Mesenchymal stem cell (in vitro differentiated cells and primary cell): ENCODE results near the gene TNS1.

Experiments used
- DNase-seq: peaks from one replicate; pipeline ENCODE4 v3.0.0-alpha.2; 2013
- H2AFZ ChIP-seq: one replicate; pipeline ENCODE4 v1.6.1; 2013; ENCODE audit warnings: low read depth, mild to moderate bottlenecking, control low read depth, inconsistent platforms, low read length, moderate library complexity
- H2AK5ac ChIP-seq: 2 replicates; pipeline ENCODE4 v1.6.1; 2013; ENCODE audit warnings: low read length, moderate library complexity, mild to moderate bottlenecking, inconsistent platforms; ENCODE audit not compliant: severe bottlenecking
- H2BK120ac ChIP-seq: one replicate; pipeline ENCODE4 v1.6.1; 2013; ENCODE audit warnings: low read depth, mild to moderate bottlenecking, inconsistent platforms, low read length, moderate library complexity
- H2BK12ac ChIP-seq, 2 experiments: one replicate each; pipeline ENCODE4 v1.6.1; 2013; ENCODE audit warnings: inconsistent platforms in 2 of 2, low read length in 2 of 2, mild to moderate bottlenecking in 2 of 2, moderate library complexity in 2 of 2, control low read depth in 1 of 2
- H2BK15ac ChIP-seq: one replicate; pipeline ENCODE4 v1.6.1; 2013; ENCODE audit warnings: mild to moderate bottlenecking, low read depth, inconsistent platforms; ENCODE audit not compliant: poor library complexity, severe bottlenecking
- H2BK5ac ChIP-seq: 2 replicates; pipeline ENCODE4 v1.6.1; 2013; ENCODE audit warnings: low read depth, mild to moderate bottlenecking, low read length, control low read depth, inconsistent platforms; ENCODE audit not compliant: poor library complexity, severe bottlenecking
- H3K14ac ChIP-seq, 2 experiments: one replicate each; pipeline ENCODE4 v1.6.1; 2013; ENCODE audit warnings: inconsistent platforms in 2 of 2, low read length in 2 of 2, control low read depth in 1 of 2, mild to moderate bottlenecking in 1 of 2, moderate library complexity in 1 of 2
- H3K18ac ChIP-seq, 2 experiments: one replicate each; pipeline ENCODE4 v1.6.1; 2013; ENCODE audit warnings: inconsistent platforms in 2 of 2, low read length in 2 of 2, control low read depth in 1 of 2, low read depth in 1 of 2, mild to moderate bottlenecking in 1 of 2
- H3K23ac ChIP-seq, 2 experiments: one replicate each; pipeline ENCODE4 v1.6.1; 2013; ENCODE audit warnings: inconsistent platforms in 2 of 2, low read length in 2 of 2, mild to moderate bottlenecking in 2 of 2, moderate library complexity in 2 of 2, control low read depth in 1 of 2
- H3K27ac ChIP-seq: 2 replicates; pipeline ENCODE4 v1.5.1; 2013; ENCODE audit warnings: mild to moderate bottlenecking, moderate library complexity, low read length, control low read depth, inconsistent platforms; ENCODE audit not compliant: poor library complexity, severe bottlenecking
- H3K27me3 ChIP-seq, 2 experiments: 2 replicates each; pipeline versions ENCODE4 v1.6.1 to v1.7.0; 2013; ENCODE audit warnings: low read length in 2 of 2, mild to moderate bottlenecking in 2 of 2, moderate library complexity in 2 of 2, control low read depth in 1 of 2, inconsistent platforms in 1 of 2; ENCODE audit not compliant: control insufficient read depth in 1 of 2, insufficient read depth in 1 of 2
- H3K36me3 ChIP-seq, 2 experiments: 2 replicates each; pipeline versions ENCODE4 v1.6.1 to v1.7.0; 2013; ENCODE audit warnings: low read length in 2 of 2, control low read depth in 1 of 2, inconsistent platforms in 1 of 2, low read depth in 1 of 2, mild to moderate bottlenecking in 1 of 2; ENCODE audit not compliant: insufficient read depth in 2 of 2, control insufficient read depth in 1 of 2
- H3K4ac ChIP-seq, 2 experiments: one replicate each; pipeline ENCODE4 v1.6.1; 2013; ENCODE audit warnings: inconsistent platforms in 2 of 2, low read length in 2 of 2, mild to moderate bottlenecking in 2 of 2, moderate library complexity in 2 of 2, control low read depth in 1 of 2, low read depth in 1 of 2
- H3K4me1 ChIP-seq: 2 replicates; pipeline ENCODE4 v1.6.1; 2013; ENCODE audit warnings: low read depth, low read length, control low read depth; ENCODE audit not compliant: control insufficient read depth, insufficient read depth
- H3K4me2 ChIP-seq: 2 replicates; pipeline ENCODE4 v1.6.1; 2013; ENCODE audit warnings: low read length, mild to moderate bottlenecking, inconsistent platforms; ENCODE audit not compliant: poor library complexity, severe bottlenecking
- H3K4me3 ChIP-seq, 2 experiments: 2 replicates each; pipeline versions ENCODE4 v1.5.1 to v1.7.0; 2013; ENCODE audit warnings: low read length in 2 of 2, mild to moderate bottlenecking in 2 of 2, control low read depth in 1 of 2, low read depth in 1 of 2; ENCODE audit not compliant: insufficient read depth in 1 of 2
- H3K79me1 ChIP-seq: replicated peaks from 2 replicates; pipeline ENCODE4 v1.6.1; 2013; ENCODE audit warnings: mild to moderate bottlenecking, control low read depth, low read length, inconsistent platforms; ENCODE audit not compliant: poor library complexity, severe bottlenecking
- H3K9ac ChIP-seq: 2 replicates; pipeline ENCODE4 v1.7.0; 2013; ENCODE audit warnings: mild to moderate bottlenecking, low read length, moderate library complexity
- H3K9me3 ChIP-seq: 2 replicates; pipeline ENCODE4 v1.7.0; 2013; ENCODE audit warnings: mild to moderate bottlenecking, low read length; ENCODE audit not compliant: control insufficient read depth
- H4K8ac ChIP-seq: one replicate; pipeline ENCODE4 v1.6.1; 2013; ENCODE audit warnings: inconsistent platforms, mild to moderate bottlenecking, low read length, moderate library complexity
- H4K91ac ChIP-seq: one replicate; pipeline ENCODE4 v1.6.1; 2013; ENCODE audit warnings: mild to moderate bottlenecking, low read length, inconsistent platforms
- WGBS: methylation state at CpG from one replicate; pipeline ENCODE4 v1.1.7; 2013; ENCODE audit warnings: mixed read lengths; 5-methylcytosine and 5-hydroxymethylcytosine counted together

Gene TNS1

DNA sequence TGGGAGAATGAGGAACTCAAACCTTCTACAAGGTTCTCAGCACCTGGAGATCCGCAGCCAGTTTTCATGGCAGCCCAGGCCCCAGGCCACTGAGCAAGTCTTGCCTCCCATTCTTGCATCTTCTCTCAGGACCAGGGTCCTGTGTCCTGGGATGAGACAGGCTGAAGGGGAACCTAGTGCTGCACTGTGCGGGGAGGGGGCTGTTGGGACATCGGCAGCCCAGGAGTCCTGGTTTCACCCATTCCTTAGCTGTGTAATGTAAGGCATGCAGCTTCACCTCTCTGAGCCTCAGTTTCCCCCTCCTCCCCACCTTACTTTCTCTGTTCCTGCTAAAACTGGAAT, 43.9 kb downstream of the TNS1 start:
- H2BK15ac ChIP-seq = no peak overlapping the region
- no peak overlapping the region for H3K23ac ChIP-seq
- H2BK5ac ChIP-seq = no peak overlapping the region
- H3K14ac ChIP-seq = no peak overlapping the region
- H2BK120ac ChIP-seq = no peak overlapping the region
- no peak overlapping the region for H3K27ac ChIP-seq
- H3K27me3 ChIP-seq = peaks cover 0 to 3% of the 10 kb centered on the region in 2 experiments
- H4K8ac ChIP-seq = no peak overlapping the region
- H3K36me3 ChIP-seq = peaks cover 3 to 44% of the 10 kb centered on the region in 2 experiments
- no peaks in the 10 kb centered on the region for H3K9me3 ChIP-seq
- no peak overlapping the region for H3K4me3 ChIP-seq
- H3K4me1 ChIP-seq = peaks cover 26% of the 10 kb centered on the region
- H2AK5ac ChIP-seq = peak overlapping the region; percentile 45
- no peak overlapping the region for H3K4ac ChIP-seq
- no peak overlapping the region for H3K9ac ChIP-seq
- H3K79me1 ChIP-seq = peaks cover 40% of the 10 kb centered on the region
- no peak overlapping the region for H3K4me2 ChIP-seq
- H2BK12ac ChIP-seq = no peak overlapping the region
- H3K18ac ChIP-seq = no peak overlapping the region
- H2AFZ ChIP-seq = no peak overlapping the region
- no peak for DNase-seq
- no peak overlapping the region for H4K91ac ChIP-seq
- whole genome bisulfite sequencing = 100% methylated on average over 3 of the region's 3 CpGs

- Histone ChIP-seq H3K4ac (no peak overlapping the region), H3K23ac (no peak overlapping the region), H3K27ac (no peak overlapping the region), H4K91ac (no peak overlapping the region), H2BK5ac (no peak overlapping the region), H3K9ac (no peak overlapping the region), H2AK5ac (peak overlapping the region; percentile 45), H2BK12ac (no peak overlapping the region), H2BK120ac (no peak overlapping the region), H3K4me3 (no peak overlapping the region), H4K8ac (no peak overlapping the region), H3K4me1 (peaks cover 30% of the 10 kb centered on the region), H3K79me1 (peaks cover 40% of the 10 kb centered on the region), H2AFZ (no peak overlapping the region), H3K36me3 (peaks cover 3 to 46% of the 10 kb centered on the region in 2 experiments), H3K4me2 (no peak overlapping the region), H3K14ac (peak overlapping the region in 1 of 2 experiments; percentile 14), H2BK15ac (no peak overlapping the region), H3K18ac (no peak overlapping the region), H3K27me3 (peaks cover 0 to 3% of the 10 kb centered on the region in 2 experiments), H3K9me3 (no peaks in the 10 kb centered on the region)
- no peak for DNase-seq
- 94% methylated on average over 12 of the region's 16 CpGs for WGBS
These were observed 44.5 kb downstream of the TNS1 start for GRCh38 chr2:217958206-217958883.

GRCh38 chr2:217956586-217957457, 46.0 kb downstream of the TNS1 start:
- Histone ChIP-seq H3K79me1 (peaks cover 47% of the 10 kb centered on the region), H2BK15ac (peak overlapping the region; percentile 27), H3K27ac (no peak overlapping the region), H3K23ac (no peak overlapping the region), H3K14ac (peak overlapping the region in 1 of 2 experiments; percentile 20), H3K4ac (no peak overlapping the region), H3K9ac (no peak overlapping the region), H3K4me1 (peaks cover 31% of the 10 kb centered on the region), H2AFZ (no peak overlapping the region), H2BK120ac (no peak overlapping the region), H2BK12ac (no peak overlapping the region), H3K27me3 (peaks cover 0 to 3% of the 10 kb centered on the region in 2 experiments), H3K36me3 (peaks cover 9 to 51% of the 10 kb centered on the region in 2 experiments), H4K8ac (no peak overlapping the region), H2AK5ac (peak overlapping the region; percentile 68), H2BK5ac (no peak overlapping the region), H3K4me2 (no peak overlapping the region), H4K91ac (no peak overlapping the region), H3K9me3 (no peaks in the 10 kb centered on the region), H3K4me3 (no peak overlapping the region), H3K18ac (no peak overlapping the region)
- DNase-seq = no peak
- 77% methylated on average over 14 of the region's 16 CpGs for WGBS

DNA sequence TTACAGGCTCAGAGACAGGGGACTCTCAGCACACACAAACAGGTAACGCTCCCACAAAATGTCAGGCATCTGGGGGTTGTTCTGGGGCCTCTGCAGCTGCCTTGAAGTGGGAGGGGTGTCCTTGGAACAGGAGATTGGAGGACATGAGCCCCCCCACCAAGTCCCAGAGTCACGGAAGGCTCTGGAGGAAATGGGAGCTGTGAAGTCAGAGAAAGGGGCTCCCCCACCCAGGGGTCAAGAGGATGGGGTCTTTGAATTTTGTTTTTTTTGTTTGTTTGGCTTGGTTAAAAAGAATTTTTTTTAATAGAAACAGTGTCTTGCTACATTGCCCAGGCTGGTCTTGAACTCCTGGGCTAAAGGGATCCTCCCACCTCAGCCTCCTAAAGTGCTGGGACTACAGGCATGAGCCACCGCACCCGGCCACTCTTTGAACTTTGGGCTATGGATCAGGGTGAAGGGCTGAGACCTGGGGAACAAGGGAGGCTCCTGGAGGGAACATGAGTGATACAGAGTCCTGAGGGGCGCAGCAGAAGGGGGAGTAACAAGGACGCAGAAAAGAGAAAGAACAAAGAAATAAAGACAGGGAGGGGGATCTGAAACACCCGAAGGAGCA, 46.8 kb downstream of the TNS1 start:
- WGBS = 83% methylated on average over 7 of the region's 7 CpGs
- Histone ChIP-seq H3K9ac (no peak overlapping the region), H3K14ac (no peak overlapping the region), H2AK5ac (no peak overlapping the region), H3K4ac (no peak overlapping the region), H3K4me3 (no peak overlapping the region), H3K27ac (no peak overlapping the region), H2BK5ac (no peak overlapping the region), H3K4me2 (no peak overlapping the region), H3K79me1 (peaks cover 48% of the 10 kb centered on the region), H3K27me3 (peaks cover 0 to 3% of the 10 kb centered on the region in 2 experiments), H2BK12ac (no peak overlapping the region), H2AFZ (no peak overlapping the region), H3K36me3 (peaks cover 9 to 46% of the 10 kb centered on the region in 2 experiments), H4K8ac (no peak overlapping the region), H2BK120ac (no peak overlapping the region), H3K18ac (no peak overlapping the region), H2BK15ac (no peak overlapping the region), H3K9me3 (no peaks in the 10 kb centered on the region), H3K23ac (no peak overlapping the region), H3K4me1 (peaks cover 33% of the 10 kb centered on the region), H4K91ac (no peak overlapping the region)
- no peak for DNase-seq
